Brain microvascular endothelial cell (primary cell): ENCODE results near the gene PPM1B.

ENCODE experiments used
- DNase-seq: peaks from one replicate; pipeline ENCODE4 v3.0.0-alpha.2; 2020
- H3K27ac ChIP-seq: fragments of 250-450 bp; sonication (Bioruptor Pico); 2 replicates; pipeline ENCODE4 v1.5.1; 2020; ENCODE audit warnings: mild to moderate bottlenecking, moderate library complexity
- H3K27me3 ChIP-seq: fragments of 250-450 bp; sonication (Bioruptor Pico); replicated peaks from 2 replicates; pipeline ENCODE4 v1.5.1; 2020; ENCODE audit warnings: mild to moderate bottlenecking
- H3K36me3 ChIP-seq: fragments of 250-450 bp; sonication (Bioruptor Pico); replicated peaks from 2 replicates; pipeline ENCODE4 v1.5.1; 2020; ENCODE audit warnings: mild to moderate bottlenecking
- H3K4me3 ChIP-seq: 2 replicates; pipeline ENCODE4 v1.5.1; 2011; ENCODE audit warnings: low read depth, mild to moderate bottlenecking, control low read depth, low read length, moderate library complexity
- in situ Hi-C: cut with HindIII; loops from 2 replicates; pipeline ENCODE4 v1.10.0; 2017; ENCODE audit warnings: low sequenced_read_pairs, low pct_ligation_motif_present
- TF ChIP-seq, protein P1 (sequence below): IDR thresholded peaks from 2 replicates; pipeline ENCODE4 v1.5.1; 2011; ENCODE audit warnings: low read depth, mild to moderate bottlenecking, moderate library complexity, low read length, control low read depth, inconsistent platforms; ENCODE audit errors: missing control alignments

PPM1B gene

DNA sequence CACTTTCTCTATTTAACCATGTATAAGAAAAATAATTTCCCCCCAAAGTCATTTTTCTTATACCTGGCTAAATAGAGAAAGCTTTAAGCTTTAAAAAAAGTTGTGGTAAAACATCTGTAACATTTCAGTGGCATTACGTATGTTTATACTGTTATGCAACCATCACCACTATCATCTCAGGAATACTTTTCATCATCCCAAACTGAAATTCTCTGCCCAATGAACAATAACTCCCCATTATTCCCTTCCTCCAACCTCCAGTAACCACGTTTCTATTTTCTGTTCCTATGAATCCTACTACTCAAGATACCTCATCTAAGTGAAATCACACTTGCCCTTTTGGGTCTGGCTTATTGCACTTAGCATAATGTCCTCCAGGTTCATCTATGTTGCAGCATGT lies 104.9 kb downstream of the PPM1B start:
- TF ChIP-seq, protein P1, sequence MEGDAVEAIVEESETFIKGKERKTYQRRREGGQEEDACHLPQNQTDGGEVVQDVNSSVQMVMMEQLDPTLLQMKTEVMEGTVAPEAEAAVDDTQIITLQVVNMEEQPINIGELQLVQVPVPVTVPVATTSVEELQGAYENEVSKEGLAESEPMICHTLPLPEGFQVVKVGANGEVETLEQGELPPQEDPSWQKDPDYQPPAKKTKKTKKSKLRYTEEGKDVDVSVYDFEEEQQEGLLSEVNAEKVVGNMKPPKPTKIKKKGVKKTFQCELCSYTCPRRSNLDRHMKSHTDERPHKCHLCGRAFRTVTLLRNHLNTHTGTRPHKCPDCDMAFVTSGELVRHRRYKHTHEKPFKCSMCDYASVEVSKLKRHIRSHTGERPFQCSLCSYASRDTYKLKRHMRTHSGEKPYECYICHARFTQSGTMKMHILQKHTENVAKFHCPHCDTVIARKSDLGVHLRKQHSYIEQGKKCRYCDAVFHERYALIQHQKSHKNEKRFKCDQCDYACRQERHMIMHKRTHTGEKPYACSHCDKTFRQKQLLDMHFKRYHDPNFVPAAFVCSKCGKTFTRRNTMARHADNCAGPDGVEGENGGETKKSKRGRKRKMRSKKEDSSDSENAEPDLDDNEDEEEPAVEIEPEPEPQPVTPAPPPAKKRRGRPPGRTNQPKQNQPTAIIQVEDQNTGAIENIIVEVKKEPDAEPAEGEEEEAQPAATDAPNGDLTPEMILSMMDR, result no peak
- Histone ChIP-seq H3K27me3 (no peaks in the 10 kb centered on the region), H3K36me3 (no peaks in the 10 kb centered on the region), H3K27ac (no peak overlapping the region), H3K4me3 (no peak overlapping the region)
- no peak for DNase-seq
- in situ Hi-C loops, result no loop called here

DNA sequence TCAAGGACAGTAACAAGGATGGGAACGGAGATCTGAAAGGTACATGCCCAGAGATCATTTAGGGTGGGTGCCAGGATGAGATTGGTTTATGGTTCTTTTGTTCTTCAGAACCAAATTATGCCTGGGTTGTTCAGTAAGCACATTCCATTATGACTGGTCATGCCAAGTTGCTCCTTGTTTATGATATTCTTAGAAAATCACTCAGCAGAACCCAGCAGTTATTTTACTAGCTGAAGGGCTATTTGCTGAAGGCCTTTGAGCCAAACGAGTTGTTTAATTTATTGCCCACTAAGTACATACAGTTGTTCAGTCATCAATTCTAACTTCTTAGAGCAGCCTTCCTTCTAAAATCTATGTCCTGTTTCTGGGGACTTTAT lies 107.2 kb downstream of the PPM1B start:
- no peaks in the 10 kb centered on the region for H3K36me3 ChIP-seq
- no peak overlapping the region for H3K27ac ChIP-seq
- no peaks in the 10 kb centered on the region for H3K27me3 ChIP-seq
- TF ChIP-seq, protein P1, result no peak
- no peak overlapping the region for H3K4me3 ChIP-seq
- in situ Hi-C loops, result no loop called here
- DNase-seq, result no peak

DNA sequence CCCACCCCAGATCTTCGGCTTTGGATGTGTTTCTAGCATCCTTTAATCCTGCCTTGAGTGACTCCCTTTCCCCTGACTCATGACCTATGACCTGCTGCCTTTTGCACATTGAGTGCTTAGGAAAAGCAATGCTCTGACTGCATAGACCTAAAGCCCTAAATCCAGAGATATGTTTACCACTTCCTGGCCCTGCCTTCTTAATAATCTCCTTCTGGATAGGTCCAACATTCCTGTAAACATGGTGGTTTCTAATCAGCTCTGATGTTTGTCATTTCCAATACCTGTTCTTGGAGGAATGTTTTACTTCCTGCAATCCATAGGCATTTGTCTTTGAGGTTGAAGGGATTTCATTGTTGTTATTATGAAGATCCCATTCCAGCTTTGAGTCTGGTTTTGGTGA lies 108.9 kb downstream of the PPM1B start:
- Histone ChIP-seq H3K27ac (no peak overlapping the region), H3K4me3 (no peak overlapping the region), H3K36me3 (no peaks in the 10 kb centered on the region), H3K27me3 (no peaks in the 10 kb centered on the region)
- no peak for DNase-seq
- in situ Hi-C loops, result no loop called here
- TF ChIP-seq, protein P1, result no peak

DNA sequence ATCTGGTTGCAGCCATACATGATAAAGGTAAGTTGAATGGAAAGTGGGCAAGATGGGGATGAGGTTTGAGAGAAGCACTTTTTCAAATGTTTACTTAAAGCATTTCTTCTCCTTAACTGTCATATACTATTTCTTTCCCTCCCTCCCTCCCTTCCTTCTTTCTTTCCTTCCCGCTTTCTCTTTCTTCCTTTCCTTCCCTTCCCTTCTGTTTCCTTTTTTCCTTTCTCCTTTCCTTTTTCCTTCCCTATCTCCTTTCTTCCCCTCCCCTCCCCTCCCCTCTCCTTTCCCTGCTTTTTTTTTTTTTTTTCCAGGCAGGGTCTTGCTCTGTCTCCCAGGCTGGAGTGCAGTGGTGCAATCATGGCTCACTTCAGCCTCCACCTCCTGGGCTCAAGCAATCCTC lies 112.2 kb downstream of the PPM1B start:
- no peak overlapping the region for H3K27ac ChIP-seq
- no peaks in the 10 kb centered on the region for H3K27me3 ChIP-seq
- DNase-seq, result no peak
- TF ChIP-seq, protein P1, result no peak
- no peaks in the 10 kb centered on the region for H3K36me3 ChIP-seq
- in situ Hi-C loops, result no loop called here
- H3K4me3 ChIP-seq, result no peak overlapping the region
